LNCaP clone FGC (cell line): ENCODE measurements around the gene CACNA1D.

Experiments used
- DNase-seq: peaks from one replicate; pipeline ENCODE4 v3.0.0-alpha.2; 2011; ENCODE audit warnings: low read depth
- H3K4me3 ChIP-seq: 2 replicates; pipeline ENCODE4 v1.5.1; 2011; ENCODE audit warnings: mild to moderate bottlenecking, low read depth, low read length, control low read depth
- CTCF ChIP-seq: IDR thresholded peaks from 2 replicates; pipeline ENCODE4 v1.5.1; 2012; ENCODE audit warnings: mild to moderate bottlenecking; ENCODE audit not compliant: control insufficient read depth, insufficient read depth; ENCODE audit errors: extremely low read depth

CACNA1D gene

GRCh38 chr3:53801319-53801718 is 306.9 kb downstream of the CACNA1D start:
- no peak for DNase-seq
- no peak overlapping the region for H3K4me3 ChIP-seq
- no peak for TF ChIP-seq CTCF

GRCh38 chr3:53802256-53802880 is 308.0 kb downstream of the CACNA1D start:
- H3K4me3 ChIP-seq = no peak overlapping the region
- TF ChIP-seq CTCF = no peak
- DNase-seq = no peak

GRCh38 chr3:53803124-53803815 is 308.9 kb downstream of the CACNA1D start:
- H3K4me3 ChIP-seq = no peak overlapping the region
- no peak for DNase-seq
- TF ChIP-seq CTCF = no peak

GRCh38 chr3:53803816-53804695 is 309.6 kb downstream of the CACNA1D start:
- TF ChIP-seq CTCF = no peak
- no peak overlapping the region for H3K4me3 ChIP-seq
- DNase-seq = no peak

- TF ChIP-seq CTCF = no peak
- H3K4me3 ChIP-seq = no peak overlapping the region
- DNase-seq = no peak
Observed at GRCh38 chr3:53804697-53805462, 310.5 kb downstream of the CACNA1D start.

GRCh38 chr3:53805463-53806159 is 311.2 kb downstream of the CACNA1D start:
- TF ChIP-seq CTCF = no peak
- H3K4me3 ChIP-seq = no peak overlapping the region
- no peak for DNase-seq
